OCI-LY7 (cell line): ENCODE measurements around the gene SATB2. TPM values are rescaled to one million over a fixed set of nuclear protein-coding genes. Genes with fewer than 3 reads are reported as not detected.

Experiments used
- BruUV-seq: library from RNA; stranded (reverse); fragments of 400-500 nt; replicated peaks from 2 replicates; lab custom pipeline; 2021; lab: Mats Ljungman, UMichigan
- CTCF ChIA-PET: fragments of 300-600 bp; sonication (Branson Sonifier 250); formaldehyde crosslinking; loops from one replicate; lab custom pipeline; 2022; ENCODE audit warnings: antibody characterized with exemption; ENCODE audit not compliant: unreplicated experiment; lab: Charles Lee
- POLR2A ChIA-PET: fragments of 300-600 bp; sonication (Branson Sonifier 250); formaldehyde crosslinking; loops from one replicate; lab custom pipeline; 2022; ENCODE audit warnings: antibody characterized with exemption; lab: Charles Lee
- DNase-seq: peaks from one replicate; pipeline ENCODE4 v3.0.0-alpha.2; 2015; ENCODE audit warnings: low spot score
- H2AFZ ChIP-seq: fragments of 200-600 bp; sonication (generic), shearing (Covaris generic); 2 replicates; pipeline ENCODE4 v1.6.1; 2014; ENCODE audit warnings: mild to moderate bottlenecking, antibody characterized with exemption, low read length, moderate library complexity
- H3K27ac ChIP-seq: fragments of 200-600 bp; sonication (generic); 2 replicates; pipeline ENCODE4 v1.5.1; 2014; ENCODE audit warnings: mixed run types, low read depth, mild to moderate bottlenecking, moderate library complexity, low read length, inconsistent platforms; ENCODE audit not compliant: poor library complexity, severe bottlenecking
- H3K36me3 ChIP-seq: fragments of 200-600 bp; sonication (generic); 2 replicates; pipeline ENCODE4 v1.6.1; 2014; ENCODE audit warnings: mild to moderate bottlenecking, antibody characterized with exemption, low read length, moderate library complexity, mixed read lengths; ENCODE audit not compliant: insufficient read depth
- H3K4me1 ChIP-seq: fragments of 200-600 bp; sonication (generic); 2 replicates; pipeline ENCODE4 v1.5.1; 2014; ENCODE audit warnings: mild to moderate bottlenecking, low read length; ENCODE audit not compliant: insufficient read depth, poor library complexity, severe bottlenecking
- H3K4me2 ChIP-seq: fragments of 200-600 bp; sonication (generic); 2 replicates; pipeline ENCODE4 v1.6.1; 2014; ENCODE audit warnings: mild to moderate bottlenecking, low read length
- H3K4me3 ChIP-seq: fragments of 200-600 bp; sonication (generic); 2 replicates; pipeline ENCODE4 v1.5.1; 2014; ENCODE audit warnings: mild to moderate bottlenecking, low read depth, low read length; ENCODE audit not compliant: poor library complexity, severe bottlenecking
- H3K79me2 ChIP-seq: fragments of 200-600 bp; sonication (generic); 2 replicates; pipeline ENCODE4 v1.6.1; 2016; ENCODE audit warnings: low read depth, mild to moderate bottlenecking, low read length, moderate library complexity, mixed read lengths; ENCODE audit not compliant: insufficient read depth
- H3K9me2 ChIP-seq: fragments of 200-600 bp; sonication (generic); 2 replicates; pipeline ENCODE4 v1.6.1; 2016; ENCODE audit warnings: mild to moderate bottlenecking, low read length, mixed read lengths; ENCODE audit not compliant: insufficient read depth
- H3K9me3 ChIP-seq: fragments of 200-600 bp; sonication (generic); 2 replicates; pipeline ENCODE4 v1.6.1; 2014; ENCODE audit warnings: mild to moderate bottlenecking, mixed run types, low read length, mixed read lengths
- H4K20me1 ChIP-seq: fragments of 200-600 bp; sonication (generic); 2 replicates; pipeline ENCODE4 v1.6.1; 2014; ENCODE audit warnings: mild to moderate bottlenecking, antibody characterized with exemption, low read length, moderate library complexity, mixed read lengths; ENCODE audit not compliant: insufficient read depth
- CTCF ChIP-seq: fragments of 200-600 bp; sonication (generic); conservative IDR thresholded peaks from 2 replicates; pipeline ENCODE4 v1.5.1; 2014; ENCODE audit warnings: mild to moderate bottlenecking, antibody characterized with exemption, low read length, moderate library complexity, mixed read lengths
- EZH2phosphoT487 ChIP-seq: fragments of 200-600 bp; sonication (generic); IDR thresholded peaks from 2 replicates; pipeline ENCODE4 v1.6.1; 2018; ENCODE audit warnings: low read depth, borderline replicate concordance, mild to moderate bottlenecking, mixed run types, antibody characterized with exemption, low read length, moderate library complexity, mixed read lengths
- intact Hi-C: fragments of 100-400 bp; cut with micrococcal nuclease; formaldehyde crosslinking; loops from one replicate; pipeline ENCODE4 v1.10.0; 2022; ENCODE audit not compliant: unreplicated experiment
- total RNA-seq, 2 experiments: library from RNA; depleted of rRNA in 1 of 2; stranded (reverse); fragments of >200 nt in 1 of 2; shearing (Covaris generic) in 1 of 2; gene quantifications; 2 replicates each; pipeline ENCODE4 v1.2.3, GENCODE V29; 2014 to 2022

Gene SATB2
- total RNA-seq, 2 experiments from 2014 or later = 15.9 to 30.7 TPM

- peak overlapping the region; percentile 91 for H2AFZ ChIP-seq
- H3K79me2 ChIP-seq = peaks cover 29% of the 10 kb centered on the region; the same call in 1 of the 2 replicates
- peak overlapping the region; percentile 79 for H3K27ac ChIP-seq
- H3K36me3 ChIP-seq = peaks cover 3% of the 10 kb centered on the region; the same call in 1 of the 2 replicates
- ChIA-PET CTCF (no interaction called here), POLR2A (interaction anchor here (1.0 kb wide), 2 partner anchors 28 to 78 kb away, joined by 4 to 5 read pairs; no protein-coding TSS in a partner anchor)
- TSS peak; percentile 83 for BruUV-seq
- H3K4me1 ChIP-seq = peaks cover 29% of the 10 kb centered on the region
- H3K4me3 ChIP-seq = peak overlapping the region; percentile 86
- no peak for TF ChIP-seq EZH2phosphoT487
- no peak for TF ChIP-seq CTCF
- DNase-seq = peak; percentile 45
- H3K4me2 ChIP-seq = peak overlapping the region; percentile 92
- H3K9me2 ChIP-seq = no peaks in the 10 kb centered on the region
- no peaks in the 10 kb centered on the region for H3K9me3 ChIP-seq
- peaks cover 3% of the 10 kb centered on the region; the same call in 1 of the 2 replicates for H4K20me1 ChIP-seq
- intact Hi-C loops = no loop called here
Observed at GRCh38 chr2:199460101-199460671, 2.4 kb upstream of the SATB2 start.

GRCh38 chr2:199459286-199460100 lies 1.8 kb upstream of the SATB2 start:
- DNase-seq = peak; percentile 81
- intact Hi-C loops = loop anchor here (5.0 kb wide), 2 partner anchors 547 to 762 kb away; no protein-coding TSS in a partner anchor
- peaks cover 36% of the 10 kb centered on the region for H3K79me2 ChIP-seq
- peak overlapping the region; percentile 92 for H3K4me2 ChIP-seq
- TF ChIP-seq EZH2phosphoT487 = no peak
- peak; percentile 42; the same call in 1 of the 2 replicates for TF ChIP-seq CTCF
- H3K9me3 ChIP-seq = no peaks in the 10 kb centered on the region
- H3K36me3 ChIP-seq = peaks cover 7% of the 10 kb centered on the region
- no TSS peak for BruUV-seq
- H2AFZ ChIP-seq = peak overlapping the region; percentile 91
- peaks cover 34% of the 10 kb centered on the region for H3K4me1 ChIP-seq
- H3K4me3 ChIP-seq = peak overlapping the region; percentile 86
- H4K20me1 ChIP-seq = peaks cover 3% of the 10 kb centered on the region; the same call in 1 of the 2 replicates
- ChIA-PET POLR2A (interaction anchor here (1.0 kb wide), 1 partner anchor 29 kb away, joined by 4 read pairs; no protein-coding TSS in a partner anchor), CTCF (interaction anchor here (0.6 kb wide), 1 partner anchor 1430 kb away, joined by 5 read pairs; no protein-coding TSS in a partner anchor)
- H3K9me2 ChIP-seq = no peaks in the 10 kb centered on the region
- peak overlapping the region; percentile 79 for H3K27ac ChIP-seq
